Adrenal gland (tissue), 5 donors: Measurements from ENCODE around the gene MBD2.

Source experiments
- POLR2A ChIP-seq, 2 donors: fragments of 450-650 bp; IDR thresholded peaks; one replicate each; pipeline ENCODE4 v1.6.1; 2017; ENCODE audit warnings: antibody characterized with exemption in 2 of 2, mild to moderate bottlenecking in 2 of 2, moderate library complexity in 1 of 2
- TF ChIP-seq, protein P1 (sequence below), 6 experiments: fragments of 450-650 bp in 4 of 6; fragments of 200-600 bp in 2 of 6; sonication (generic) in 1 of 6; IDR thresholded peaks; 1 replicate in 5 of 6; 2 replicates in 1 of 6; pipeline versions ENCODE4 v1.5.1 to v1.8.0; 2016 to 2021; ENCODE audit warnings: antibody characterized with exemption in 6 of 6, mild to moderate bottlenecking in 2 of 6, moderate library complexity in 1 of 6
- donor health status: DM: no; HTN: no; CAD: no.

GRCh38 chr18:54109131-54109683 lies 115.3 kb downstream of the MBD2 start:
- TF ChIP-seq, protein P1, sequence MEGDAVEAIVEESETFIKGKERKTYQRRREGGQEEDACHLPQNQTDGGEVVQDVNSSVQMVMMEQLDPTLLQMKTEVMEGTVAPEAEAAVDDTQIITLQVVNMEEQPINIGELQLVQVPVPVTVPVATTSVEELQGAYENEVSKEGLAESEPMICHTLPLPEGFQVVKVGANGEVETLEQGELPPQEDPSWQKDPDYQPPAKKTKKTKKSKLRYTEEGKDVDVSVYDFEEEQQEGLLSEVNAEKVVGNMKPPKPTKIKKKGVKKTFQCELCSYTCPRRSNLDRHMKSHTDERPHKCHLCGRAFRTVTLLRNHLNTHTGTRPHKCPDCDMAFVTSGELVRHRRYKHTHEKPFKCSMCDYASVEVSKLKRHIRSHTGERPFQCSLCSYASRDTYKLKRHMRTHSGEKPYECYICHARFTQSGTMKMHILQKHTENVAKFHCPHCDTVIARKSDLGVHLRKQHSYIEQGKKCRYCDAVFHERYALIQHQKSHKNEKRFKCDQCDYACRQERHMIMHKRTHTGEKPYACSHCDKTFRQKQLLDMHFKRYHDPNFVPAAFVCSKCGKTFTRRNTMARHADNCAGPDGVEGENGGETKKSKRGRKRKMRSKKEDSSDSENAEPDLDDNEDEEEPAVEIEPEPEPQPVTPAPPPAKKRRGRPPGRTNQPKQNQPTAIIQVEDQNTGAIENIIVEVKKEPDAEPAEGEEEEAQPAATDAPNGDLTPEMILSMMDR (IDR thresholded peaks at IDR 0.05): no peak
- no peak for TF ChIP-seq POLR2A (IDR thresholded peaks at IDR 0.05)
